ENCODE results near the gene TMTC4.
"Not testable (repeated sequence)": the region's sequence is repeated elsewhere in the genome, so short reads cannot be mapped to it uniquely, and the experiment has no call there.

The TMTC4 gene

DNA sequence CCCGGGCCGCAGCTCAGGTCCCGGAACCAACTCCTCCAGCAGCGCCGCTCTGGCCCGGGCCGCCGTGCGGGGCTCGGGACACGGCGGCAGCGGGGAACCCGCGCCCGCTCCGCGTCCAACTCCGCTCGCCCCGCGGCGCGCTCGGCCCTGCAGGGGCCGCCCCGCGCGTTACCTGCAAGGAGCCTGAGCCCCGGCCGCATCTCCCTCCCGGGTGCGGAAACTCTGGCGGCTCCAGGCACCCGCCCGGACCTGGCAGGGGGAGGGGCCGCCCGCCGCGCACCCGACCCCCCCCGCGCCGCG is at the start of gene TMTC4:
TMTC4 (minus strand) TSS at position 224 of the 300 bp plus-strand sequence. CDS start 4,433 bp downstream, outside the sequence.
- DNase-seq, result no peak

GRCh38 chr13:100722517-100722916 is 47.9 kb upstream of the TMTC4 start:
- DNase-seq, result no peak

GRCh38 chr13:100721885-100722512 is 47.4 kb upstream of the TMTC4 start:
- peak; percentile 43 for DNase-seq

DNA sequence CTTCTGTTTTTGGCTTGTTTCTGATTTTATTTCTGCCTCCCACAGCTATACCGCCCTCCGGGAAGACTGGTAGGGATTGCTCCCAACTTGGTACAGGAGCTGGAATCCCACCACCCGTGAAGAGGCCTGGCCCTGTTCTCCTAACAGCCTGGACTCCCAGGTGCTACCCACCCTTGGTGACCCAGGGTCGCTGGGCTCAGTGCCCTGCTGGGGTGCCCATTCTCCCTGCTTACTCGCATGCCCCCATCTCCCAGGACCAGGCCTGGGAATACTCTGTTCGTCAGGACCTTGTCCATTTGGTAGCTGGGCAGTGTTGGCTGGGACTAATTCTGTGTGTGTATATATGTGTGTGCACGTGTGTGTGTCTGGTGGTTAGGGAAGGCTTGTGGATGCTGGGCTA is 41.0 kb upstream of the TMTC4 start:
- no peak for DNase-seq

DNA sequence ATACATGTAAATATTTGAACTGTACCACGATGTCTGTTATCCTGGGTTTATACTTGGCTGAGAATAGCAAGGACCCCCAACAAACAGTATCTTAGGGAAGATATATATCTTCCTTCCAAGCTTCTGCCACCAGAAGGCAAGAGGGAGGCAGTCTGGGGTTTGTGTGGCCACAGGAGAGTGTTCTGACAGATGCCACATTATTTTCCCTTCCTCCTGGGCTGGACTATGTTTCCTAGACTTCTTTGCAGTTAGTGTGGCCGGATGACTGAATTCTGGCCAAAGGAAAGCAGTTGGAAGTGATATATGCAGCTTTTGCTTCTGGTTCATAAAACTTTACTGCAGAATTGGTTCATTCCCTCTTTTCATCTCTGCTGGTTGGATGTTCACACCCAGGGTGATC is 39.9 kb upstream of the TMTC4 start:
- DNase-seq, result no peak

- DNase-seq, result no peak
Measured at GRCh38 chr13:100710176-100710575, 35.6 kb upstream of the TMTC4 start.

GRCh38 chr13:100707818-100708740 is 33.5 kb upstream of the TMTC4 start:
- peak; percentile 27 for DNase-seq

DNA sequence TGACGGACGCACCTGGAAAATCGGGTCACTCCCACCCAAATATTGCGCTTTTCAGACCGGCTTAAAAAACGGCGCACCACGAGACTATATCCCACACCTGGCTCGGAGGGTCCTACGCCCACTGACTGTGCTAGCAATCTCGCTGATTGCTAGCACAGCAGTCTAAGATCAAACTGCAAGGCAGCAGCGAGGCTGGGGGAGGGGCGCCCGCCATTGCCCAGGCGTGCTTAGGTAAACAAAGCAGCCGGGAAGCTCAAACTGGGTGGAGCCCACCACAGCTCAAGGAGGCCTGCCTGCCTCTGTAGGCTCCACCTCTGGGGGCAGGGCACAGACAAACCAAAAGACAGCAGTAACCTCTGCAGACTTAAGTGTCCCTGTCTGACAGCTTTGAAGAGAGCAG is 23.7 kb upstream of the TMTC4 start:
- not testable (repeated sequence) for DNase-seq

- DNase-seq, result no peak
Measured at GRCh38 chr13:100695509-100695773, 20.8 kb upstream of the TMTC4 start.

- DNase-seq, result peak; percentile 54
Measured at GRCh38 chr13:100694722-100695508, 20.3 kb upstream of the TMTC4 start.

DNA sequence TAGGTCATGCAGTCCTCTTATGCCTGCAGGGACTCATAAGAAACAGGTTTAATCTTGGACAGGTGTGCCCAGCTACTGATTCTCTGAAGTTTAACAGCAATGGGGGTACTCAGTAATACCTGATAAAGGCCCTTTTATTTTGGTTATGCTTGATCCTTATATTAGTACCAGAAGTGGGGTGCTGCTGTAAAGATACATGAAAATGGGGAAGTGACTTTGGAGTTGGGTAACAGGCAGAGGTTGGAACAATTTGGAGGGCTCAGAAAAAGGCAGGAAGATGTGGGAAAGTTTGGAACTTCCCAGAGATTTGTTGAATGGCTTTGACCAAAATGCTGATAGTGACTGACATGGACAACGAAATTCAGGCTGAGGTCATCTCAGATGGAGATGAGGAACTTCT is 14.6 kb upstream of the TMTC4 start:
- no peak for DNase-seq

- DNase-seq, result no peak
Measured at GRCh38 chr13:100680131-100680530, 5.5 kb upstream of the TMTC4 start.

- not testable (repeated sequence) for DNase-seq
Measured at GRCh38 chr13:100677128-100677527, 2.5 kb upstream of the TMTC4 start.

DNA sequence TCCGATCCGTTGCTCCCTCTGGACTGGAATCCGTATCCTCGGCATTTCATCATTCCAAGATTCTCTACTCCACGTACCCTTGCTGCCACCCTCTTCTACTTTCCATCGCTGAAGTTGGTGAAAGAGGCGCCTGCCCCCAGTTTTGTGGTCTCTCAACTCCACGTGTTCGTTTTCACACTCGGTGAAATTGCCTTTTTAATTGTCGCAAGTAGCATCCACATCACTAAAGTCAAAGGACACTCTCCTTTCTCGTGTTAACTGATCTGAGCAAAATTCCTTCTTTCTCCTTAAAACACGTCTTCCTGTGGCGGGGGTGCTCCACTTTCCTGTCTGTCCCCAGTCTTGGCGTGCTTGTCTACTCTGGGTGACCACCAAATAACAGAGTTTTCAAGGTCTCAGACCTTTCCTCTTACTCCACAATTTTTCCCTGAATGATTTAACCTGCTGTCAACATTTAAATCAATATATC is 1.1 kb upstream of the TMTC4 start:
- DNase-seq, result no peak

DNA sequence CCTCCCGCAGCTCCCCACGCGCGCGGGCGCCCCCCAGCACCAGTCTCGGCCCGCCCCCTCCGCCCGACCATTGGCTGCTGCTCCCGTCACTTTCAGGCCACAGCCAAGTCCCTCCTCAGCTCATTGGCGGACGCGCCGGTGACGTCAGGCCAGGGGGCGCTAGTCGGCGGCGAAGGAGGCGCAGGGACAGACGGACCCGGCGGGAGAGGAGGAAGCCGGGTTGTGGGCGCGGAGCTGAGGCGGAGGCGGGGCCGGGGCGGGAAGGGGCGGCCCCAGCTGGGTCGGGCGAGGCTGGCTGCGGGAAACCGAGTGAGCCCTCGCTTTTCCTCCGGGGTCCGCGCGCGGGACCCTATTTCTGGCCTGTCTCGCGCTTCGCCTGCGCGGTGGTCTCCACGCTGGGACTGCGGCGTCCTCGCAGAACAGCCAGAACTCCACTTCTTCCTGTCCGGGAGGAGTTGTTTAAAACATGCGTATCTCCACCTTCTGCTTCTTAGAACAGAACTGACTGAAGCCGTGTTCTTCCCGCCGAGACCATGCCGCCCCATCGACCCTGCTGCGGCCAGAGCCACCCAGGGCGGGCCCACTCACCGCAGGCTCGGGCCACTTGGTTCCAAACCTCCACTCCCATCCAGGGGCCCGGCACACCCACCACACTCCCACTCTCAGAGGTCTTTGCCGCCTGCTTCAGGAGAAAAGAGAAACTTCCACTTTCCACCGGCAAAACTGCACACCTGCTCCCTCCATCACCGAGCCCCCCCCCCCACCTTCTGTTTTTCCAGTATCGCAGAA is 471 bp upstream of the TMTC4 start:
- peak; percentile 98 for DNase-seq

- DNase-seq, result peak; percentile 84
Measured at GRCh38 chr13:100673713-100674571, 653 bp downstream of the TMTC4 start.

GRCh38 chr13:100673376-100673712 is 1.3 kb downstream of the TMTC4 start:
- no peak for DNase-seq

DNA sequence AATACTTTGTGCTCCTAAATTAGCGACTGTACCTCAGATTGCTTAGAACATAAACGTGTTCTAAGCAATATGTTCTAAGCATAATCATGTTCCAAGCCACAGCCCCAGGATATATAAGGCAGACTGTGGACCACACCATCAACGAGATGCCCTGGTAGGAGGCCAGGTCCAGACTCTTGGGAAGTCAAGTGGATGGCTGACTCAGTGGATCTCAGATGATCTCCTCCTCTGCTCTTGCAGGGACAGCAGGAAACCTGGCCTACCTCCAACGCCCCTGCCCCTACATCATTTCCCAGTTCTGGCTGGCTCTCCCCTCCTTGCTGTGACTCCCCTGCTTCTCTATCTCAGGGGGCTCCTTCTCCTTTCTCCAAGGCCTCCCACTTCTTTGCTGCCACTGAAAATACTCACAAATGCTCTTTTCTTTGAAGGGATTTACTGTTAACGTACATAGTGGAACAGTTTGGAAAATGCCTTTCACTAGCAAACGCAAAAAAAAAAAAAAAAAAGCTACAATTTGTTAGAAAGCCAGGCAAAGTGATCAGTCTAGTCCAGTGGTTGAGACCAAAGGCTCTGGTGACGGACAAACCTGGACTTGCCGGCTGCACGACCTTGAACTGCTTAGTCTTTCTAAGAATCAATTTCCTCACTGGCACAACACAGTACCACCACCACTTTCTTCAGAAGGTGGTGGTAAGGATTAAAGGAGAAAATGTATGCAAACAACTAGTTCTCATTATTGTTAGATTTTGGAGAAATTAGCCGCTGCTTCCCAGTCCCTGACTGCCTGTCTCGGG is 3.0 kb downstream of the TMTC4 start:
- no peak for DNase-seq

DNA sequence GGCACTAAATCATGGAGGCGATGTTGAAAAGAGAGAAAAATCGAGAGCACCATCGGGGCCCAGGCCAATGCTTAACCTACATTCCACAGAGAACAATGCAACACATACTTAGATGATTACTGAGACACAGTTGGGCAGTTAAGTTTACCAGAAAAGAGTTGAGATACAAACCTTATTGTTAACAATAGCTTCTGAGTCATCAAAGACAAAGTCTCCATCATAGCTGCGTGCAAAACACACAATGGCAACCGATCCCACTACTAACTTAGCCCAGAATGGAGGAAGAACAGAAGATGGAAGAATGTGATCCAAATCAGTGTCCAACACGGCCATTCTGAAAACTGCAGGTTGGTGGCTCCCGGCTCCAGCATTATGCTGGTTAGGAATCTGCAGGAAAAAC is 6.2 kb downstream of the TMTC4 start:
- DNase-seq, result peak; percentile 40

DNA sequence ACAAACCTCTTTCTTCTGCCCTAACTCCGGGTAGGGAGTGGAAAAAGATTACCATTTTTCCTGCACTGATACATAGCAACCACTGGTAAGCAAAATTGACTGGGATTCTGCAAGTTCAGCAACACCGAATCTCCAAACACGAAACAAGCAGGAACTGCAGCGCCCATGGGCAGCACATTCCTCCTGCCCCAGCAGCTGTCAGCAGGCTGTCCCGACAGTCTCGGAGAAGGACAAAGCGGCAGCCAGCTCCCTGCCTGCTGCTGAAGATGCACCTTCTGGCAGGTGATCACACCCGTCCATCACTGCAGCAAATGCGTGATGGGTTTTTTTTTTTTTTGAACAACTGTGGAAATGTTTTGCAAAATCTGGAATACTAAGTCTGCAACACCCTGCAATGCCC is 6.7 kb downstream of the TMTC4 start:
- no peak for DNase-seq

GRCh38 chr13:100666124-100666523 is 8.5 kb downstream of the TMTC4 start:
- peak; percentile 15 for DNase-seq

Measured in fibroblast of skin of right biceps (primary cell).